Dedifferentiated amniotic fluid mesenchymal stem cell (primary cell): ENCODE measurements around the gene BSG.
"Not testable (repeated sequence)": the region's sequence is repeated elsewhere in the genome, so short reads cannot be mapped to it uniquely, and the experiment has no call there.

Experiments
- DNase-seq: peaks from one replicate; pipeline ENCODE4 v3.0.0-alpha.2; 2016; ENCODE audit errors: extremely low spot score

BSG gene

GRCh38 chr19:620166-620862, 47.9 kb downstream of the BSG start:
- DNase-seq = no peak

- not testable (repeated sequence) for DNase-seq
Observed at GRCh38 chr19:621191-621590, 48.8 kb downstream of the BSG start.

- DNase-seq = no peak
Observed at GRCh38 chr19:621819-622218, 49.4 kb downstream of the BSG start.

GRCh38 chr19:622666-623065, 50.3 kb downstream of the BSG start:
- no peak for DNase-seq

GRCh38 chr19:623175-623916, 51.0 kb downstream of the BSG start:
- no peak for DNase-seq

- DNase-seq = peak; percentile 59
Observed at GRCh38 chr19:623974-624373, 51.6 kb downstream of the BSG start.

GRCh38 chr19:624433-625109, 52.2 kb downstream of the BSG start:
- no peak for DNase-seq

- no peak for DNase-seq
Observed at GRCh38 chr19:625257-625656, 52.9 kb downstream of the BSG start.

GRCh38 chr19:626566-626965, 54.2 kb downstream of the BSG start:
- DNase-seq = not testable (repeated sequence)

GRCh38 chr19:628168-628567, 55.8 kb downstream of the BSG start:
- no peak for DNase-seq

GRCh38 chr19:629515-629914, 57.1 kb downstream of the BSG start:
- DNase-seq = not testable (repeated sequence)

- no peak for DNase-seq
Observed at GRCh38 chr19:629961-630714, 57.7 kb downstream of the BSG start.

- no peak for DNase-seq
Observed at GRCh38 chr19:632579-633067, 60.2 kb downstream of the BSG start.
